ENCODE results near the gene GLIS1.

GLIS1 gene

DNA sequence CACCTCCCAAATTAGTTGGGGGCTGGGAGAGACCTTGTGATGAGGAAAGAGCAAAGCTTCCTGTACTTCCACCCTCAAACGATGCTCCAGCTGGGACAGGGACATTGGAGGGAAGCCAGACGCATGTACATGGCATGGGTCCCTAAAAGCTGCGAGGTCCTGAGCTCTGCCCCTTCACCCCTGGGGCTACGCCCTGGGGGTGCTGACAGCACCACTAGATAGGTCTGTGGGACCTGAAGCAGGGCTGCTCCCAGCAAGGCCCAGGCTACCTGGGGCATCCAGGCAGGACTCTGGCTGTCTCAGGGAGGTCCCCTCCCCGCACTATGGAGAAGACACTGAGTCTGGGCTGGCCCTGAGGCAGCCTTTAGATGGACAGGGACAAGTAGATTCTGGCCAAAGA is 196.4 kb downstream of the GLIS1 start:
- DNase-seq, result no peak

GRCh38 chr1:53541761-53542550 is 197.0 kb downstream of the GLIS1 start:
- no peak for DNase-seq

GRCh38 chr1:53541263-53541625 is 197.7 kb downstream of the GLIS1 start:
- no peak for DNase-seq

DNA sequence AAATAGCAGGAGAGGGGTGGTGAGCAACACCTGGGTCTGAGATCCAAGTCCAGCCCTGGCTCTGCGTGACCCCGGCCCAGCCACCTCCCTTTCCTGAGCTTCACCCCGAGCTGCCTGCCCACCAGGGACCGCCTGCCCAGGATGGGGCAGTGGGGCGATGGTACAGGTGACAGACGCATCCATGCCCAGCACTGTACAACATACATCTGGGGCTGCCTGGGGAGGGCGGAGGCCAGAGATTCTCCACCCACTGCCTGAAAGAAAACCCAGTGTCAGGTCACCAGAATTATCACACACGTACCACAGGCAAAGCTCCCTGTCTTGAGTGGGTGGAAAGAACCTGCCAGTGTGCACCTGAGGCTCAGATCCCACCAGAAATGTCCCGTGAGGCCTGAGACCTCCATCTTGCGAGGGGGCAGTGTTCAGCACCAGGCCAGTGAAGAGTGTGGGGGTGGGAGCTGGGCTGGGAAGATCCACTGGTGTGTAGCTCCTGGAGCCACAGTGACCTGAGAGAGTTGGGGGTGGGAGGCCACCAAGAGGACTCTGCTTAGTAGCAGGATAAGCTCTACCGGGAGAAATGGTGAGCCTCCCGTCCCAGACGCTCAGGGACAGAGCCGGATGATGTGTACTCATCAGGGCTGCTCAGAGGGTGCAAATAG is 198.2 kb downstream of the GLIS1 start:
- no peak for DNase-seq

DNA sequence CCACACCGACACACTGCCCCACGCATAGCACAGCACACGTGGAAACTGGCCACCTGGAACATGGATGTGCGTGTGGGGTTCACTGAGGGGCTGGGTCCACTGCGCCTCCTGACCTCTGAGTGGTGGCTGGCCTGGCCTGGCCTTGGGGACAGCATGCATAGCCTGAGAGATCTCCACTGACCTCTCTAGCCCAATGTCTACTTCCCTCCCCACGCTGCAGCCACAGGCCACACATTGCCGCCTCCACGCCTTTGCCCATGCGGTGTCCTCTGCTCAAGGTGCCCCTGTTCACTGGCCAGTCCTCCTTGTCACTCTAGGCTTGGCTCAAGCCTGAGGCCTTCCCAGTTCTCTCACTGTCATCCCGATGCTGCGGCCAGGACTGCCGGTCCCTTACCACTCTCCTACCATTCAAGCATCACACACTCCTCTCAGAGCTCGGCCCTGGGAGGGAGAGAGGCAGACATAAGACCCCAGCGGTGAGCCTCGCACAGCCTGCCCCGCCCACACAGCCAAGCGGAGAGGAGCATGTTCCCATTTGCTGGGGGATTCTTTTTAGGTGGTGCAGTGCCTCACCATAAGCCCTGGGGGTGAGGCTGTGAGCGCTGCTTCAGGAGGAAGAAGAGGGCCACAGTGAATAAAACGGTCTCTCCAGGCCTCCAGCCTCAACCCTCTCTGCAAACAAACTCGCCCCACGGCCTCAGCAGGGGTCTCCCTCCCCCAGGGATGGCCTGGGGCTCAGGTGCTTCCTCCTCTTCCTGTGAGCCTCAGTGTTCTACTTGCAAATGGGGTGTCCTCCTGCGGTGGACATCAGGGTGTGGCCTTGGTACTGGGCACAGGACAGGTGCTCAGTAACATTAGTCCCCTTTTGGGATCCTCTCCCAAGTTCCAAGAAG is 199.0 kb downstream of the GLIS1 start:
- DNase-seq, result no peak

GRCh38 chr1:53539226-53539625 is 199.7 kb downstream of the GLIS1 start:
- no peak for DNase-seq

DNA sequence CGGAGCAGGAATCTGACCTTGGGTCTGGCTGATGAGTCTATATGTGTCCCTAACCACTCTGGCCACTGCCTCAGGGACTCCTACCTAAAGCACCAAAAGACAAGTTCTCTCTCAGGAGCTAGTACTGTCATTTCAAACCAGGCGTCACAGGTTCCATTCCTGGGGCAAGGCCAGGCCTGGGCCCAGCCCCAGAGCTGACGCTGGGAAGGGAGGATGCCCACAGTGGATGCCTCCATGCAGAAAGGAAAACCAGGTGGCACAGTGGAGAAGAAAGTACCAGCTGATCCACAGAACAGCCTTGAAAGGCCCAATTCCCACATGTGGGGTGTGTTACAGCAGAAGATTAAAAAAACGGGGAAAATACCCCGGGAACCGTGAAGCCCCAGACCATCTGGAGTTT is 202.4 kb downstream of the GLIS1 start:
- DNase-seq, result no peak

DNA sequence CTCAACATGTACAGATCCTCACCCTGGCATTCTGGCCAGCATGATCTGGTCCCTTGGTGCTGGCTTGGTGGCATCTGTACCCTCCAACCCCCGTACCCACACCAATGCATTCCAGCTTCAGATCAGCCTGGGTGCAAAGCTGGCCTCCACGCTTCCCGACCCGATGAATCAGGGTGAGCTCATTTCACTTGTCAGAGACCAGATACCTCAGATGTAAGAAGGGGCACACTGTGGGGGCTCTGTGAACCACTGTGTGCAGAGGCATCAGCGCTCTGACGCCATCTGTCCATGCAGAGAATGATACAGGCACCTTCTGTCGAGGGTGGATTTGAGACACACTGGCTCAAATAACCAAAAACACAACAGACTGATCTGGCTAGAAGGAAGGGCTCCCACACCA is 203.1 kb downstream of the GLIS1 start:
- DNase-seq, result no peak

- no peak for DNase-seq
Measured at GRCh38 chr1:53535226-53535625, 203.7 kb downstream of the GLIS1 start.

DNA sequence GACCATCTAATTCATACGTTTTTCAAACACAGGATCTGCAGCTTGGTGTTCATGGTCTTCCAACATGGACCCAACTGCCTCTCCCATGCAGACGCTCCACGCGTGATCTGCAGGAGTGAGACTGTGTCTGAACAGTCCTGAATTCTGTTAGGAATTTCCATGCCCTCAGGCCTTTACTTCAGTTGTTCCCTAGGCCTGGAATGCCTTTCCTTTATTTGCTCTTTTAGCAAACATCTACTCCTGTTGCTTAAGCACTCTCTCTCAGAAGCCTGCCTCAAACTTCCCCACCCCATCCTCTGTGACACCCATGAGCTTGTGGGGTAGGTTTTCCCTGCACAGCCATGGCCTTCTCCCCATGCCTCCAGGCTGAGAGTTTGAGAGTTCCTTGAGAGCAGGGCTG is 206.1 kb downstream of the GLIS1 start:
- DNase-seq, result no peak

DNA sequence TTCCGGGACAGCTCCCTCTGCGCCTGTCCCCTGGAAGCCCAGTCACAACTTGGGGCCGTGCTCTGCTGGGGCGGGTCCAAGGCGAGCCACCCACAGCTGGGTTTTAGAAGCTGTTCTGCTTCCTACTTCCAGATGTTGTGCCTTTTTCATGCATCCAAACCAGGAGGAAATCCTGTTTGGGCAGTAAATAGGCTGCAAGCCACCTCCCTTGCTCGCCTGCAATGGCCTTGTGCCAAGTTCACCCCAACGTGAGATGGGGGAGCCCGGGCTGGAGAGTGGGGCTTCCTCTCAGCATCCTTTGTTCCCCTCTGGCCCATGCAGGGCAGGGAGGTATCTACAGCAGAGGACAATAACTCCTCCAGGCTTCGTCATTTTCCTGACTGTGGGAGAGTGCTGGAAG is 206.6 kb downstream of the GLIS1 start:
- no peak for DNase-seq

DNA sequence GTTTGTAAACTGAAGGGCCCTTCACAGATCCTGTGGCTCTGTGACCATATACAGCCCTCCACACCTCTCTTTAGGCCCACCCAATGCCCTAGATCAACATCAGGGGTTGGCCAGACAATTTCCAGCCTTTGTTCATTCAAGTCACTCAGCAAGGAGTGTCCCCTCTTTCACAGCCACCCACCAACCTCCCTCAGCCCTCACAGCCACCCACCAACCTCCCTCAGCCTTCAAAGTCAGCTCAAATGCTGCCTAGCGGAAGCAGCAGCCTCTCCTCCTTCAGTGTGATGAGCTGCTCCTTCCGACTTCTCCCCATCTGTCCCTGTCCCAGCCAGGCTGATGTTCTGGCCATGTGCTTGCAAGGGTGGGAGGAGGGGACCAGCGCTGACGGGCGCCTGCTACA is 208.4 kb downstream of the GLIS1 start:
- no peak for DNase-seq

GRCh38 chr1:53529555-53529954 is 209.4 kb downstream of the GLIS1 start:
- no peak for DNase-seq

DNA sequence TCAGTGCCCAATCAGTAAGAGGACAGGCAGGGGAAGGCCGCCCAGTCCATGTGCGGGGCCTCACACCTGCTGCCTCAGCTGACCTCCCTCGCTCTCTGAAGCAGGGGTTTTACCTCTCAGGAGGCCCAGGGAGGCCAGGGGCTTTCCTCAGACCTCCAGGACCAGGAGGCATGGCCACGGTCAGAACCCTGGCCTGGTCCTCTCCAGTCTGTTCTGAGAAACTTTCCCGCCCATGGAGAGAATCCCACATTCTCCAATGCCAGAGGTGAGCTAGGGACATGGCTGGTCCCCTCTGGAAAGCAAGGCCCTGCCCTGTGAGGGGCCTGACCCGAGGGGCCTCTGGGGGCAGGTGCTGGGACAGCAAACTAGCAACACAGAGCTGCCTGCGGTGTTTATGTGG is 211.6 kb downstream of the GLIS1 start:
- no peak for DNase-seq

DNA sequence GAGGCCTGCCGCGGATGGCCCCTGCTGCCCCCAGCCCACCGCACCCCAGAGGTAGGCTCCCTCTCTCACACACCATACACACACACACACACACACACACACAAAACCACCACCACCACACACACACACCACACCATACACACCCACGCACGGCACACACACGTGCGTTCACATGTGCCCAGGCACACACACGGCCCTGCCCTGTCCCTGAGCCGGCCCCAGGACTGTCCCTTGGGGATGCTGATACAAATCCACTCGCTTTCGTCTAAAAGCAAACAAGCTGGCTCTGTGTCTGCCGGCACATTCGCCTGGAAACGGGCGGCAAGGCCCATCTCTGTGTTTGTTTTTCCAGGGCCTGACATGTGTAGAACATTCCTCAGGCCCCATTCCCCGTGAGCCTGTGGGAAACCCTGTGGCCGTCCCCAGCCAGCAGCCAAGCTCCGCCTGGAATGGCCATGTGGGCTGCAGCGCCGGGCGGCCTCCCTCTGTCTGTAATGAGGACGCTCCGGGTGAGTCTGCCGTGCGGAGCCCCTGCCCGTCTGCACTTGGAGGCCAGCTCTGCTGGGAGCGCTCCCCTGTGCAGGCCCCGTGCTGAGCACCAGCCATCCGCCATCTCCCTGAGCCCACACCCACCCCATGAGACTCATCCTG is 212.4 kb downstream of the GLIS1 start:
- no peak for DNase-seq

GRCh38 chr1:53525595-53525994 is 213.4 kb downstream of the GLIS1 start:
- DNase-seq, result no peak

DNA sequence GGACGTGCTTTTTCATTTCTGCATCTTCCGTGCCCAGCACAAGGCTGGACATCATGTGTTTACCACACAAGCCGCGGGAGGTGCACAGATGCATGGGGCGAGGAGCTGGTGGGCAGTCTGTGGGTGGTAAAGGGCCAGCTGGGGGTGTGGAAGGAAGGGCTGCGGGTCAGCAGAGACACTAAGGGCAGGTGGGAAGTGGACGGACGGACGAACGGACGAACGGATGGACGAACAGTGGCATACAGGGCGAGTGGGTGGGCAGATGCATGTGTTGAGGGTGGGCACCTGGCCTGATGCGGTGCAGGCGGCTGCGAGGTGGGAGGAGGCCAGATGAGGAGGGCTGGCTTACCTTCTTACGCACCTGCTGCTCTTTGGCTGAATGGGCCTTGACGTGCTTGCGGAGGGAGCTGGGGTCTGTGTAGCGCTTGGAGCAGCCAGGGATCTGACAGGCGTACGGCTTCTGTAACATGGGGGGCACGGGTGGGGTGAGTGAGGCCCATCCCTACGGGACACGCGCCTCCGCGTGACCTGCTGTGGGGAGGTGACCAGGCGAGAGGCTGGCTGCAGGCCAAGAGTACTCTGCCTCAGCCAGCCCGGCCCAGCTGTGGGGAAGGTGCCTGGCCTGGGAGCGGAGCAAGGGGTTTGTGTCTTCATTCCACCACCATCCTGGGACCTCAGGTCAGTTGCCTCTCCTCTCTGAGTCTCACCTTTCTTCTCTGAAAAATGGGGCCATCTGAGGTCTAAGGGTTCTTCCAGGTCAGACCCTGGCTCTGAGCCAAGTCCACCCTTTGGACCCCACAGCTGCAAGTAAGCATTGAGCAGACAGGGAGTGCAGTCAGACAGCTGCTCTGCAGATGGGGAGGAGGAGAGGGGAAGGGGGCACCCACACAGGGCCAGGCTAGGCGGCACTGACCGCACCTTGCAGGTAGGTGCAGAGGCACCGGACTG is 214.3 kb downstream of the GLIS1 start:
- no peak for DNase-seq

DNA sequence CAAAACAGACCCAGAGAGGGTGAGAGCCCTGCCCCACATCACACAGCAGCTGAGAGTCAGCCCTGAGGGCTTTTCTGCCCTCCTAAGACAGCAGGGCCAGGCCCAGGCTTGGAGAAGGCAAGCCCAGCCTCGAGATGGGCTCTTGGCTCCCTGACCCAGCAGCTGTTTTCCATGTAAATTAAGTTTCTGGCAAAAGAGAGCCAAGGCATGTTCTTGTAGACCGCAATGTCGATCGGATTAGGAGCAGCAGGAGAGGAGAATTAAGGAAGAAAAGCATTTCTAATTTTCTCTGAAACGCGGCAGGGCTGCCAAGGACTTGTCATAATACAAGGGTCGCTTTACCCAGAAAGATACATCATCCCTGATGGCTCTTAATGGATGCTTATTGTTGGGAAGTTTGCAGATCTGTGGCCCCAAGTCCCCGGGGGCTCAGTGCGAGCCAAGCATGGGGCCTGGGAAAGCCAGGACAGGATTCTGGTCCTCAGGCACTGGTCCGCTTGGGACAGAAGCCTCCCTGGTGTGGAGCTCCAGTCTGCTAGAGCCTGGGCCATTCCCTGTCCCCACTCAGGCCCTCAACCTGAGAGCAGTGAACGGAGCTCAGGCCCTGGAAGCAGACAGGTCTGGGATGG is 216.9 kb downstream of the GLIS1 start:
- DNase-seq, result no peak

- DNase-seq, result no peak
Measured at GRCh38 chr1:53520481-53520880, 218.5 kb downstream of the GLIS1 start.

DNA sequence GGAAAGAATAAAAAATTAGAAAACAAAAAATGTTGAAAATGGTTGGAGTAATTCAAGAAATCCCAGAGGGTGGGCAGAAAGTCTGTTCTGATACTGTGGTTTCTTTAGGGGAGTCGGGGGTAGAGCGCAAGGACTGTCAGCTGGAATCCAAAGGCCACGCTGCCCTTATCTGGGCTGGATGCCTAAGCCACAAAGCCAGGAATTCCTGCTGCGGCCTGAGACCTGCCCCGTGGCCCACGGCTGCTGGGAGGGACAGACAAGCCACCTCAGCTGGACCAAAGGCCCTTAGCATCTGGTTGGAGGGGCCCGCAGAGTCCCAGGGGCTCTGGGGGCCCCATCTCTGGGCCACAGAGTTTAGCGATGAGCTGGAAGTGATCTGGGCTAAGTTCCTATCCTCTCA is 219.5 kb downstream of the GLIS1 start:
- DNase-seq, result no peak

- DNase-seq, result no peak
Measured at GRCh38 chr1:53518775-53519174, 220.2 kb downstream of the GLIS1 start.

Measured in stimulated activated CD4-positive, alpha-beta T cell treated with anti-CD3 and anti-CD28 coated beads, Interleukin-4, amount 100 ng/mL, for 4 hours (primary cell).